ENCODE data around the gene LRRC9. TPM values are rescaled to one million over a fixed set of nuclear protein-coding genes. Genes with fewer than 3 reads are reported as not detected.

LRRC9 gene
- total and polyA plus RNA-seq, 2 of the 13 experiments (the other 11 are each of a cell fraction or from before 2014, with no cell fraction given) = 0.08 to 0.18 TPM

DNA sequence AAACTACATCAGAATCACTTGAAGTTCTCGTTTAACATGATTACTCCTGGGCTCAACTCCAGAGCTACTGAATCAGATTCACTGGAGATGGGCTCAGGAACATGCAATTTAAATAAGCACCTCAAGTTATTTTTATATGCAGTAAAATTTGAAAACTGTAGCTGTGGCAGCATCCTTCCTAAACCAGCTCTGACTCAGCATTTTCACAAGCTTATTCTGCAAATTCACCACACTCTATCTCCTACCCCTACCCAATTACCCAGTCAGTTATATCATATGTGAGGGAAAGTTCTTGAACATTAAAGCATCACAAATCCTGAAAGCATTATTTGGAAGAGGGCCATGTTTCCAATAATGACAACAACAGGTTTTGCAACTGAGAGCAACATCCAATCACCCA, 24.2 kb upstream of the LRRC9 start:
- Histone ChIP-seq H4K20me1 (ENCODE audit: insufficient read depth, low read length) (no peaks in the 10 kb centered on the region), H3K27me3 (ENCODE audit: control insufficient read depth in 1 of 2, insufficient read depth in 2 of 2, low read length in 2 of 2) (peaks cover 0 to 5% of the 10 kb centered on the region in 2 experiments; a peak in 3 of 5 replicates), H3K36me3 (replicated peaks in 1 of 2; ENCODE audit: control insufficient read depth in 1 of 2, insufficient read depth in 2 of 2, low read length in 2 of 2) (no peaks in the 10 kb centered on the region), H3K9me3 (ENCODE audit: low read length) (no peaks in the 10 kb centered on the region), H3K79me2 (ENCODE audit: insufficient read depth, low read length) (no peaks in the 10 kb centered on the region), H3K27ac (ENCODE audit: extremely low read length, insufficient read depth, low read length) (no peak overlapping the region), H2AFZ (ENCODE audit: low read length) (no peak overlapping the region), H3K4me1 (ENCODE audit: insufficient read depth, low read length) (no peaks in the 10 kb centered on the region), H3K9ac (ENCODE audit: insufficient read depth, low read depth, low read length) (no peak overlapping the region), H3K4me2 (ENCODE audit: low read depth, low read length) (no peak overlapping the region), H3K4me3 (replicated peaks in 1 of 3; ENCODE audit: insufficient read depth in 1 of 3, low read depth in 2 of 3, low read length in 3 of 3) (no peak overlapping the region)
- intact Hi-C loops (cut with micrococcal nuclease; ENCODE audit: unreplicated experiment) = loop anchor here (10.0 kb wide), 1 partner anchor 391 kb away; no protein-coding TSS in a partner anchor
- no peak for FAIRE-seq
- no TSS peak for BruUV-seq (replicated peaks)
- TF ChIP-seq MATR3 (CRISPR knock-in tag; IDR thresholded peaks at IDR 0.05) = no peak
- peak; percentile 51 to 78 for TF ChIP-seq MAFK (conservative IDR thresholded peaks at IDR 0.05 in 1 of 2, IDR thresholded peaks at IDR 0.05 in 1 of 2; ENCODE audit: low read length in 2 of 2)
- TF ChIP-seq MAFF (IDR thresholded peaks at IDR 0.05; ENCODE audit: low read depth, low read length) = peak; percentile 73
- in situ Hi-C loops (cut with HindIII; ENCODE audit: extremely low pct_ligation_motif_present, low pct_unique_long_range_greater_than_20kb) = no loop called here
- DNase-seq (ENCODE audit: low spot score) = no peak
- ChIA-PET POLR2A (no interaction called here), CTCF (ENCODE audit: low intra/inter-chr PET ratio, low total read pairs) (no interaction called here)
- ATAC-seq = no peak
- WGBS (ENCODE audit: low lambda C conversion rate) = 0% methylated on average over 1 of the region's 1 CpG

DNA sequence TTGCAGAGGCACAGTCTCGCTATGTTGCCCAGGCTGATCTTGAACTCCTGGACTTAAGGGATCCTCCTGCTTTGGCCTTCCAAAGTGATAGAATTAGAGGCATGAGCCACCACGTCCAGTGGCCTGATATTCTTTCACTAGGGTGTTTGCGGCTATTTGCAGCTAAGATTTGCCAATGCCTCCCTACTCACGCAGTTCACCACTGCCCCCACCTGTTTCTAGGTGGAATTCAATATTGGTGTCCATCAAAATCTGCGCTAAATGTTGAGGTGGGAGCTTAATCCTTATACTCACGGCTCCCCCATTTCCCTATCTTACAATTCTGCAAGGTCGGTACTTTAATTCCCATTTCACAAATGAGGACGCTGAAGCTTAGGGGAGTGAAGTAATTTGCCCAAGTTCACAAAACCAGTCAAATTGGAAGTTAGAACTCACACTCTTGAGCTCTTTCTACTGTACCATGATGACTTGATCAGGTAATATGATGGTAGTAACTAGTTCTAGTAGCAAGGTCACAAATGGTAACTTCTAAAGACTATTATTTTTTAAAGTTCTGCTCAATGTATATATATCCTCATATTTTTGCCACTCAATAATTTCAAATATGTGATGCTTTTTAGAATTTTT, 22.1 kb upstream of the LRRC9 start:
- POLR2A ChIA-PET = no interaction called here
- in situ Hi-C loops (cut with HindIII; ENCODE audit: extremely low pct_ligation_motif_present, low pct_unique_long_range_greater_than_20kb) (no loop called here), intact Hi-C loops (cut with micrococcal nuclease; ENCODE audit: unreplicated experiment) (loop anchor here (1.0 to 10.0 kb wide), 2 partner anchors 266 to 393 kb away; no protein-coding TSS in a partner anchor)
- ATAC-seq = peak; percentile 93
- 2% methylated on average over 7 of the region's 8 CpGs for WGBS (ENCODE audit: low lambda C conversion rate)
- no peak overlapping the region for H3K9ac ChIP-seq (ENCODE audit: insufficient read depth, low read depth, low read length)
- CTCF ChIA-PET (ENCODE audit: low intra/inter-chr PET ratio, low total read pairs) = no interaction called here
- H3K27me3 ChIP-seq (ENCODE audit: control insufficient read depth in 1 of 2, insufficient read depth in 2 of 2, low read length in 2 of 2) = peaks cover 0 to 5% of the 10 kb centered on the region in 2 experiments; a peak in 3 of 5 replicates
- no peaks in the 10 kb centered on the region for H3K9me3 ChIP-seq (ENCODE audit: low read length)
- no peak overlapping the region for H2AFZ ChIP-seq (ENCODE audit: low read length)
- H3K4me1 ChIP-seq (ENCODE audit: insufficient read depth, low read length) = no peaks in the 10 kb centered on the region
- BruUV-seq (replicated peaks) = no TSS peak
- H4K20me1 ChIP-seq (ENCODE audit: insufficient read depth, low read length) = no peaks in the 10 kb centered on the region
- no peak overlapping the region for H3K4me2 ChIP-seq (ENCODE audit: low read depth, low read length)
- H3K27ac ChIP-seq (ENCODE audit: extremely low read length, insufficient read depth, low read length) = no peak overlapping the region
- DNase-seq (ENCODE audit: low spot score) = peak; percentile 30
- no peaks in the 10 kb centered on the region for H3K79me2 ChIP-seq (ENCODE audit: insufficient read depth, low read length)
- no peak overlapping the region for H3K4me3 ChIP-seq (replicated peaks in 1 of 3; ENCODE audit: insufficient read depth in 1 of 3, low read depth in 2 of 3, low read length in 3 of 3)
- peak; percentile 65 for FAIRE-seq
- no peaks in the 10 kb centered on the region for H3K36me3 ChIP-seq (replicated peaks in 1 of 2; ENCODE audit: control insufficient read depth in 1 of 2, insufficient read depth in 2 of 2, low read length in 2 of 2)
- no peak for TF ChIP-seq NR2F2 (IDR thresholded peaks at IDR 0.05; ENCODE audit: borderline replicate concordance, low read depth)
- peak; percentile 33 for TF ChIP-seq TEAD3 (CRISPR knock-in tag; optimal IDR thresholded peaks at IDR 0.05; ENCODE audit: borderline replicate concordance)
- TF ChIP-seq, protein P1, sequence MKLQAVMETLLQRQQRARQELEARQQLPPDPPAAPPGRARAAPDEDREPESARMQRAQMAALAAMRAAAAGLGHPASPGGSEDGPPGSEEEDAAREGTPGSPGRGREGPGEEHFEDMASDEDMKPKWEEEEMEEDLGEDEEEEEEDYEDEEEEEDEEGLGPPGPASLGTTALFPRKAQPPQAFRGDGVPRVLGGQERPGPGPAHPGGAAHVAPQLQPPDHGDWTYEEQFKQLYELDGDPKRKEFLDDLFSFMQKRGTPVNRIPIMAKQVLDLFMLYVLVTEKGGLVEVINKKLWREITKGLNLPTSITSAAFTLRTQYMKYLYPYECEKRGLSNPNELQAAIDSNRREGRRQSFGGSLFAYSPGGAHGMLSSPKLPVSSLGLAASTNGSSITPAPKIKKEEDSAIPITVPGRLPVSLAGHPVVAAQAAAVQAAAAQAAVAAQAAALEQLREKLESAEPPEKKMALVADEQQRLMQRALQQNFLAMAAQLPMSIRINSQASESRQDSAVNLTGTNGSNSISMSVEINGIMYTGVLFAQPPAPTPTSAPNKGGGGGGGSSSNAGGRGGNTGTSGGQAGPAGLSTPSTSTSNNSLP (IDR thresholded peaks at IDR 0.05; ENCODE audit: low read depth, low read length) = peak; percentile 29; the same call in 1 of the 2 replicates
- peak; percentile 86 for TF ChIP-seq STAG1 (CRISPR knock-in tag; IDR thresholded peaks at IDR 0.05)
- no peak for TF ChIP-seq POLR2G (IDR thresholded peaks at IDR 0.05; ENCODE audit: low read depth, low read length)
- TF ChIP-seq SMC3 (IDR thresholded peaks at IDR 0.05; ENCODE audit: low read length) = peak; percentile 73; the same call in 1 of the 2 replicates
- TF ChIP-seq SALL1 (CRISPR knock-in tag; IDR thresholded peaks at IDR 0.05) = no peak
- no peak for TF ChIP-seq ELF1 (CRISPR knock-in tag; IDR thresholded peaks at IDR 0.05)
- TF ChIP-seq, protein P2, sequence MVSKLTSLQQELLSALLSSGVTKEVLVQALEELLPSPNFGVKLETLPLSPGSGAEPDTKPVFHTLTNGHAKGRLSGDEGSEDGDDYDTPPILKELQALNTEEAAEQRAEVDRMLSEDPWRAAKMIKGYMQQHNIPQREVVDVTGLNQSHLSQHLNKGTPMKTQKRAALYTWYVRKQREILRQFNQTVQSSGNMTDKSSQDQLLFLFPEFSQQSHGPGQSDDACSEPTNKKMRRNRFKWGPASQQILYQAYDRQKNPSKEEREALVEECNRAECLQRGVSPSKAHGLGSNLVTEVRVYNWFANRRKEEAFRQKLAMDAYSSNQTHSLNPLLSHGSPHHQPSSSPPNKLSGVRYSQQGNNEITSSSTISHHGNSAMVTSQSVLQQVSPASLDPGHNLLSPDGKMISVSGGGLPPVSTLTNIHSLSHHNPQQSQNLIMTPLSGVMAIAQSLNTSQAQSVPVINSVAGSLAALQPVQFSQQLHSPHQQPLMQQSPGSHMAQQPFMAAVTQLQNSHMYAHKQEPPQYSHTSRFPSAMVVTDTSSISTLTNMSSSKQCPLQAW (CRISPR knock-in tag; IDR thresholded peaks at IDR 0.05) = 0 out of 2 replicates have a peak, but pooled peaks have one; percentile 26
- TF ChIP-seq, protein P3, sequence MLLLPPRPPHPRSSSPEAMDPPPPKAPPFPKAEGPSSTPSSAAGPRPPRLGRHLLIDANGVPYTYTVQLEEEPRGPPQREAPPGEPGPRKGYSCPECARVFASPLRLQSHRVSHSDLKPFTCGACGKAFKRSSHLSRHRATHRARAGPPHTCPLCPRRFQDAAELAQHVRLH (CRISPR knock-in tag; IDR thresholded peaks at IDR 0.05; ENCODE audit: borderline replicate concordance, low read depth) = 0 out of 2 replicates have a peak, but pooled peaks have one; percentile 25
- peak; percentile 64 for TF ChIP-seq RAD21 (CRISPR knock-in tag; IDR thresholded peaks at IDR 0.05)

Data from HepG2 (cell line).